Adipose tissue (tissue), 3 donors: ENCODE results near the gene METTL9. TPM values are rescaled to one million over a fixed set of nuclear protein-coding genes. Genes with fewer than 3 reads are reported as not detected.
"Not testable (repeated sequence)": the region's sequence is repeated elsewhere in the genome, so short reads cannot be mapped to it uniquely, and the experiment has no call there.

Experiments used
- H3K27ac ChIP-seq: one replicate; pipeline ENCODE4 v1.5.1; 2013; ENCODE audit warnings: low read depth, low read length
- WGBS, 3 donors: extraction: QIAGEN DNeasy Blood & Tissue Kit; methylation state at CpG; one replicate each; pipeline ENCODE4 v1.1.7; 2013; 5-methylcytosine and 5-hydroxymethylcytosine counted together
- polyA plus RNA-seq, 3 donors: library from polyadenylated mRNA; stranded (reverse); fragments of 200-250 nt; gene quantifications; one replicate each; pipeline ENCODE4 v1.2.3, GENCODE V29; 2013
- donor health status: healthy with polysubstance abuse.
- donor health status: Bipolar disorder and iron deficiency.
- donor health status: healthy.

METTL9 gene
- polyA plus RNA-seq, 3 donors = 25.3 to 72.7 (median 72.1) TPM

GRCh38 chr16:21568502-21569189 is 30.7 kb upstream of the METTL9 start:
- WGBS, 3 donors = 90 to 93% (median 92%) methylated on average over 6 of the region's 6 CpGs
- H3K27ac ChIP-seq = no peak overlapping the region

GRCh38 chr16:21570676-21571017 is 28.7 kb upstream of the METTL9 start:
- 87 to 88% (median 88%) methylated on average over 4 of the region's 4 CpGs for WGBS, 3 donors
- no peak overlapping the region for H3K27ac ChIP-seq

- 94 to 98% (median 94%) methylated on average over 9 of the region's 9 CpGs for WGBS, 3 donors
- H3K27ac ChIP-seq = not testable (repeated sequence)
Observed at GRCh38 chr16:21573506-21573905, 25.9 kb upstream of the METTL9 start.

GRCh38 chr16:21574372-21574771 is 25.0 kb upstream of the METTL9 start:
- H3K27ac ChIP-seq = no peak overlapping the region
- WGBS, 3 donors = 66 to 85% (median 72%) methylated on average over 4 of the region's 4 CpGs

GRCh38 chr16:21576323-21576722 is 23.1 kb upstream of the METTL9 start:
- 86 to 98% (median 97%) methylated on average over 2 of the region's 2 CpGs for whole genome bisulfite sequencing, 3 donors
- not testable (repeated sequence) for H3K27ac ChIP-seq

GRCh38 chr16:21577487-21577886 is 21.9 kb upstream of the METTL9 start:
- not testable (repeated sequence) for H3K27ac ChIP-seq
- WGBS, 3 donors = 79 to 89% (median 87%) methylated on average over 2 of the region's 2 CpGs

GRCh38 chr16:21578311-21578710 is 21.1 kb upstream of the METTL9 start:
- WGBS, 3 donors = 85 to 92% (median 91%) methylated on average over 5 of the region's 5 CpGs

GRCh38 chr16:21580131-21580530 is 19.2 kb upstream of the METTL9 start:
- not testable (repeated sequence) for H3K27ac ChIP-seq
- 87 to 94% (median 92%) methylated on average over 6 of the region's 6 CpGs for WGBS, 3 donors

More at GRCh38 chr16:21578311-21578710, 21.1 kb upstream of the METTL9 start:
- not testable (repeated sequence) for H3K27ac ChIP-seq

GRCh38 chr16:21580807-21581206 is 18.6 kb upstream of the METTL9 start:
- 80 to 89% (median 82%) methylated on average over 2 of the region's 2 CpGs for WGBS, 3 donors
- no peak overlapping the region for H3K27ac ChIP-seq

- H3K27ac ChIP-seq = no peak overlapping the region
- WGBS, 3 donors = 91 to 97% (median 93%) methylated on average over 8 of the region's 8 CpGs
Observed at GRCh38 chr16:21584817-21585216, 14.6 kb upstream of the METTL9 start.

- 85 to 97% (median 88%) methylated on average over 5 of the region's 5 CpGs for WGBS, 3 donors
- not testable (repeated sequence) for H3K27ac ChIP-seq
Observed at GRCh38 chr16:21588593-21588992, 10.8 kb upstream of the METTL9 start.

GRCh38 chr16:21589551-21589950 is 9.8 kb upstream of the METTL9 start:
- no peak overlapping the region for H3K27ac ChIP-seq
- WGBS, 3 donors = 73 to 84% (median 82%) methylated on average over 4 of the region's 4 CpGs

GRCh38 chr16:21590287-21590686 is 9.1 kb upstream of the METTL9 start:
- H3K27ac ChIP-seq = no peak overlapping the region
- 55 to 87% (median 56%) methylated on average over 2 of the region's 2 CpGs for WGBS, 3 donors

GRCh38 chr16:21590796-21591195 is 8.6 kb upstream of the METTL9 start:
- WGBS, 3 donors = 42 to 57% (median 44%) methylated on average over 2 of the region's 2 CpGs
- H3K27ac ChIP-seq = no peak overlapping the region

- WGBS, 3 donors = 87 to 92% (median 89%) methylated on average over 9 of the region's 9 CpGs
- H3K27ac ChIP-seq = no peak overlapping the region
Observed at GRCh38 chr16:21592191-21592590, 7.2 kb upstream of the METTL9 start.

GRCh38 chr16:21593530-21594289 is 5.7 kb upstream of the METTL9 start:
- 65 to 73% (median 69%) methylated on average over 7 of the region's 7 CpGs for WGBS, 3 donors
- H3K27ac ChIP-seq = no peak overlapping the region

- WGBS, 3 donors = 74 to 85% (median 78%) methylated on average over 2 of the region's 2 CpGs
- no peak overlapping the region for H3K27ac ChIP-seq
Observed at GRCh38 chr16:21597561-21598030, 1.8 kb upstream of the METTL9 start.

- H3K27ac ChIP-seq = no peak overlapping the region
- WGBS, 3 donors = 79 to 87% (median 81%) methylated on average over 12 of the region's 12 CpGs
Observed at GRCh38 chr16:21598206-21598605, 1.2 kb upstream of the METTL9 start.

GRCh38 chr16:21598701-21599121 is 666 bp upstream of the METTL9 start:
- 1 to 2% (median 1%) methylated on average over 13 of the region's 13 CpGs for WGBS, 3 donors
- no peak overlapping the region for H3K27ac ChIP-seq
